ENCODE results near the gene MRTFA.

DNA sequence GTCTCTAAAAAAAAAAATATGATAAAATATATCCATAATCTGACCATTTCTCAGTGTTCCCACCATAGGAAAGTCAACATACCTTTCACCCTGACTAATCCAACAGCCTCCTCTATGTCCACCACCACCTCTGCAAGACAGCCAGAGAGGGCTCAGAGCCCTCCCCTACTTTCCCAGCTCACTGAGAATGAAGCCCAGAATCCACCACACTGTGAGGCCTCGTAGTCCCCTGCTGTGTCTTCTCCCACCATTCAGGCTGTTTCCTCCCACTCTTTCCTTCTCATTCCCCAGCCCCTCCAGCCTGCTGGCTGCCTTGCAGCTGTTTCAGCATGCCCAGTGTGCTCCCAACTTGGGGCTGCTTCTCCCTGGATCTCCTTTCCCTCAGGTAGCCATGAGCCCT is 239.1 kb downstream of the MRTFA start:
- TF ChIP-seq, protein P1, sequence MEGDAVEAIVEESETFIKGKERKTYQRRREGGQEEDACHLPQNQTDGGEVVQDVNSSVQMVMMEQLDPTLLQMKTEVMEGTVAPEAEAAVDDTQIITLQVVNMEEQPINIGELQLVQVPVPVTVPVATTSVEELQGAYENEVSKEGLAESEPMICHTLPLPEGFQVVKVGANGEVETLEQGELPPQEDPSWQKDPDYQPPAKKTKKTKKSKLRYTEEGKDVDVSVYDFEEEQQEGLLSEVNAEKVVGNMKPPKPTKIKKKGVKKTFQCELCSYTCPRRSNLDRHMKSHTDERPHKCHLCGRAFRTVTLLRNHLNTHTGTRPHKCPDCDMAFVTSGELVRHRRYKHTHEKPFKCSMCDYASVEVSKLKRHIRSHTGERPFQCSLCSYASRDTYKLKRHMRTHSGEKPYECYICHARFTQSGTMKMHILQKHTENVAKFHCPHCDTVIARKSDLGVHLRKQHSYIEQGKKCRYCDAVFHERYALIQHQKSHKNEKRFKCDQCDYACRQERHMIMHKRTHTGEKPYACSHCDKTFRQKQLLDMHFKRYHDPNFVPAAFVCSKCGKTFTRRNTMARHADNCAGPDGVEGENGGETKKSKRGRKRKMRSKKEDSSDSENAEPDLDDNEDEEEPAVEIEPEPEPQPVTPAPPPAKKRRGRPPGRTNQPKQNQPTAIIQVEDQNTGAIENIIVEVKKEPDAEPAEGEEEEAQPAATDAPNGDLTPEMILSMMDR (IDR thresholded peaks at IDR 0.05), result no peak
- TF ChIP-seq POLR2A (IDR thresholded peaks at IDR 0.05), result no peak
